Left renal pelvis (tissue), 4 donors: ENCODE measurements around the gene CREB5. TPM values are rescaled to one million over a fixed set of nuclear protein-coding genes. Genes with fewer than 3 reads are reported as not detected.
"Not testable (repeated sequence)": the region's sequence is repeated elsewhere in the genome, so short reads cannot be mapped to it uniquely, and the experiment has no call there.

Experiments
- DNase-seq, 4 donors: peaks; one replicate each; pipeline ENCODE4 v3.0.0-alpha.2; 2013; ENCODE audit warnings: low read depth in 4 of 4, low spot score in 3 of 4
- polyA plus RNA-seq, 4 donors: library from polyadenylated mRNA; unstranded; fragments of 120-200 nt; gene quantifications; one replicate each; pipeline ENCODE4 v1.2.1, GENCODE V29; 2013; ENCODE audit not compliant: insufficient read length in 4 of 4

CREB5 gene
- polyA plus RNA-seq, 4 donors, result 9.1 to 31.6 (median 12.0) TPM

DNA sequence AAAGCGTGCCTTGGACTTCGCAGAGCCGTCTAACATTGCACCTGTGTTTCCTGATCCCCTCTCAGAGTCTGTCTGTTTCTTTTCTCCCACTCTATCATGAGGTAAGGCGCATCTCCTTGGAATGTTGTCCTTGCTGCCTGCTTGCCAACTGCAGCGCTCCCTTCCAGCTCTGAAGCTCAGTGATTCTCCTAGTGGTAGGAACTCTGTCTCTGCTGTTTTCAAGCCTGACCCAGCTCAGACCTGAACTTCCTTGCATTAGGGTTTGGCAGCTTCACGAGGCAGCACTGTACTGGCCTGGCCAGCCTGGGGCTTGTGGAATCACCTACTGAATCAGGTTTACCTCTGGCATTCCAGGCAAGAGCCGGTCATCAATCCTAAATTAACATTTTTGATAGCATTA is 123.9 kb downstream of the CREB5 start:
- DNase-seq, result no peak

- no peak for DNase-seq
These were observed 127.1 kb downstream of the CREB5 start for GRCh38 chr7:28539289-28539981.

GRCh38 chr7:28542410-28542809 is 130.1 kb downstream of the CREB5 start:
- DNase-seq, result no peak

GRCh38 chr7:28544453-28545117 is 132.3 kb downstream of the CREB5 start:
- DNase-seq, result no peak

GRCh38 chr7:28546067-28546466 is 133.7 kb downstream of the CREB5 start:
- DNase-seq, result no peak

DNA sequence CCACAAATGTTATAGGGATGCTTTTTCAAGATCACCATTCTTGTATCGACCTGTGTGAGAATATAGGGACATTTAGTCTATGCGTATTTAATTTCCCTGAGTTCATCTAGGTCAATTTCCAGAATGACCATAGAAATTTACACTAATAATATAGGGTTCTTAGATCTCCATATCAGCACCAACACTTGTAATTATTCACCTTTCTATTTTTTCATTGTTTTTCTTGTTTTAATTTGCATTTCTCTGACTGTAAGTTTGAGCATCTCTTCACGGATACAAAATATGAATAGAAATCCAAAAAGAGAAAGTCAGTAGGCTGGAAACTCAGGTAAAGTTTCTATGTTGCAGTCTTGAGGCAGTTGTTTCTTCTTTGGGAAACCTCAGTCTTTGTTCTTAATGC is 134.8 kb downstream of the CREB5 start:
- no peak for DNase-seq

- no peak for DNase-seq
These were observed 136.1 kb downstream of the CREB5 start for GRCh38 chr7:28548416-28548815.

- DNase-seq, result no peak
These were observed 137.7 kb downstream of the CREB5 start for GRCh38 chr7:28549998-28550397.

DNA sequence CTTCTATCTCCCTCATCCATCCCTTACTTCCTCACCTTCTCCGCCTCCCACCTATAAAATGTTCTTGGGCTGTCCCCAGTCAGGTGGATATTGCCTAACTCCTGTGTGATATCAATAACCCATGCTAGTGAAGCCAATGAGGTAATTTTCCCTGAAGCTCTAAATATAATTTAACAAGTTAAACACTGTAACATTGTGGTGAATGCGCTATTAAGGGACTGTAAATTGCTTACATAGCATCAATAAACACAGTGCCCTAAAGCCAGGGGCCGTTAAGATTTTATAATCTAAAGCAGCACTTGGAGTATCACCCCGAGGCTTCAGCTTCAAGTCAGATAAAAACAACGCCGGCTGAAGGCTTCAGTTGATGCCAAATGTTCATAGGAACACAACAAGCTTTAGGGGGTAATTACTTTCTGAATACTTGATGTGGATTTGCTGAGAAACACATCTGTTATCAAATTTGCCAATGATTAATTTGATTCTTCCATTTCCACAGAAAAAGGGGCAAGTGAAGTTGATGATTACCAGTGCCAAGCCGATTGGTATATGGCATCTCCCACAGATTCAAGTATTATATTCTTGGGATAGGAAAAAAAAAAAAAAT is 138.4 kb downstream of the CREB5 start:
- DNase-seq, result no peak

GRCh38 chr7:28551331-28551730 is 139.0 kb downstream of the CREB5 start:
- no peak for DNase-seq

DNA sequence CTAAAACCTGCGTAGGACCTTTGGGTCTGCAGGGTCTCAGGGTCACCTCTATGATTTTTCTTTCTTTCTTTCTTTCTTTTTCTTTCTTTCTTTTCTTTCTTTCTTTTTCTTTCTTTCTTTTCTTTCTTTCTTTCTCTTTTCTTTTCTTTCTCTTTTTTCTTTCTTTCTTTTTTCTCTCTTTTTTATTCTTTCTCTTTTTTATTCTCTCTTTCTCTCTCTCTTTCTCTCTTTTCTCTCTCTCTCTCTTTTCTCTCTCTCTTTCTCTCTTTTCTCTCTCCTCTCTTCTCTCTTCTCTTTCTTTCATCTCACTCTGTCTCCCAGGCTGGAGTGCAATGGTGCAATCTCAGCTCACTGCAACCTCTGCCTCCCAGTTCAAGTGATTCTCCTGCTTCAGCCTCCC is 139.4 kb downstream of the CREB5 start:
- DNase-seq, result not testable (repeated sequence)

DNA sequence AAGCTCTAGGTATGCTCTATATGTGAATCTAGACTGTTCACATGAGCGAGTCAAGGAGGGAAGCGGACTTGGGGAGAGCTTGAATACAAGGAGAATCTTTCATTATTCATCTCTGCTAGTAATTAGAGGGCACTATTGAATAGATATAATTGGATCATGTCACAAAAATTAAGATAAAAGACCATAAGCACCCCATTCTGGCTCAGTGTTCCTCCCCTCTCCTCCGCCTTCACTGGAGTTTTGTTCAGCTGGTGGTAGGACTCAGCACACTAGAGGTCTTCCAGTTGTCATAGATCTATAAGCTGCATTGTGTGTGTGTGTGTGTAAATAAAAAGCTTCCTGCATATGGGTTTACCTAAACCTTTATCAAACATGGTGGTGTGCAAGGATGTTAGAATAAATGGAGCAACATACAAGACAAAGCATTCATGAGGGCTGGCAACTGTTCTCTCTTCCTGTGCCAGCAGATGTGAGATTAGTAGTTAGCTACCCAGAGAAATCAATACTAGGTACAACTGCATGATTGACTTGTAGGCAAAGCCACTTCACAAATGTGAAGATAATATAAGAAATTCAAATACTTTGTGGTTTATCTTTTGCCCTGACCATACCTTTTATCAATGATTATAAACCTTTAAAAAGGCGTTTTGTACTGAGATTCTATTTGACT is 142.6 kb downstream of the CREB5 start:
- no peak for DNase-seq

GRCh38 chr7:28556025-28556424 is 143.7 kb downstream of the CREB5 start:
- no peak for DNase-seq

GRCh38 chr7:28556671-28557070 is 144.4 kb downstream of the CREB5 start:
- no peak for DNase-seq

GRCh38 chr7:28558236-28558635 is 145.9 kb downstream of the CREB5 start:
- no peak for DNase-seq

DNA sequence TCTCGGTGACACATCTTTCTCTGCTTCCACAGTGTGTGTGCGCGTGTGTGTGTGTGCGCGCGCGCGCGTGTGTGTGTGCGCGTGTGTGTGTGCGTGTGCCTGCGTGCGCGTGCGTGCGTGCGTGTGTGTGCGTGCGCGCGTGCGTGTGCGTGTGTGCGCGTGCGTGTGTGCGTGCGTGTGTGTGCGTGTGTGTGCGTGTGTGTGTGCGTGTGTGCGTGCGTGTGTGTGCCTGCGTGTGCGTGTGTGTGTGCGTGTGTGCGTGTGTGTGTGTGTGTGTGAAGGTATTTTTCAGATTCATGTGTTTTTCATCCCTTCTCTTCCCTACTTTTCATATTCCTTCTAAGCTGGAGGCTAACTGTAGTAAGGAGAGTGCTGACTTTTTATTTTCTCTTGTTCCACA is 148.4 kb downstream of the CREB5 start:
- no peak for DNase-seq

DNA sequence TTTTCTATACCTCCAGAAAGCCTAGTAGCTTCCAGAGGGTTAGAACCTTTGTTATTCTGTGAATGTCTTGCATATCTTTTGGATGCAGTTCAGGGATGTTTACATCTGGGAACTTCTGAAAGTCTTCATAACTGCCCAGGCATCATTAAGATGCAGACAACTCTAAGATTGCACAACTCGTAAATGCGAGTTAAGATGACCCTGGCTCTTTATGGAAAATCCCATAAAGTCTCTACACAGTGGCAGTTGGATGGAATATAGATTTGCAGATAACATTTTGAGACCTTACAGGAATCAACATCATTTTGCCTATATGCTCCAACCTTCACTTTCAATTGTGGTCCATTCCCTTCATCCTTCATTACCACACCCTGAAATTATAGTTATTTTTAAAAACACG is 151.7 kb downstream of the CREB5 start:
- no peak for DNase-seq

DNA sequence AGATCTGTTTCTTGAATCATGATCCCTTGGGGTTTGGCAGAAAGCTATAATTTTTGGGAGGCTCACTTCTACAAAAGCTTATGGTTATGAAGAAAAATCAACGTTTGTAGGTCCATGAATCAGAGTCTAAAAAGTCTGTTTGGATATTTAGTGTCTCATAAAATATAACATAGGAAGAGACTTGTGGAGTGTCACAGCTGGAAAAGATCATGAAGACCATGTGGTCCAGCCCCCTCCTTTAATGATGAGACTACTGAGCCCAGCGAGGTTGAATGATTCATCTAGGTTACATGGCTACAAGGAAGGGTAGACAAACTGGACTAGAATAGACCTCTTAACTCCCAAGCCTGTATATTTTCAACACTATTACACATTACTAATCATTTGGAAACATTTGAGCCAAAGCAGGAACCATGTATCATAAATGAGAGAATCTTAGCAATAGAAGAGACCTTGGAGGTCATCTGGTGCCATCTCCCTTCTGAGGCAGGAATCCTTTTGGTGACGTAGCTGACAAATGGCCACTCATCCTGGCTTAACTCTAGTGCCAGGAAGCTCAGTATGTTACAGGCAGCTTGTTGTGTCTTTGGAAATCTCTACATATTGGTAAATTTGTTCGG is 152.5 kb downstream of the CREB5 start:
- no peak for DNase-seq

GRCh38 chr7:28565980-28566379 is 153.7 kb downstream of the CREB5 start:
- DNase-seq, result no peak

DNA sequence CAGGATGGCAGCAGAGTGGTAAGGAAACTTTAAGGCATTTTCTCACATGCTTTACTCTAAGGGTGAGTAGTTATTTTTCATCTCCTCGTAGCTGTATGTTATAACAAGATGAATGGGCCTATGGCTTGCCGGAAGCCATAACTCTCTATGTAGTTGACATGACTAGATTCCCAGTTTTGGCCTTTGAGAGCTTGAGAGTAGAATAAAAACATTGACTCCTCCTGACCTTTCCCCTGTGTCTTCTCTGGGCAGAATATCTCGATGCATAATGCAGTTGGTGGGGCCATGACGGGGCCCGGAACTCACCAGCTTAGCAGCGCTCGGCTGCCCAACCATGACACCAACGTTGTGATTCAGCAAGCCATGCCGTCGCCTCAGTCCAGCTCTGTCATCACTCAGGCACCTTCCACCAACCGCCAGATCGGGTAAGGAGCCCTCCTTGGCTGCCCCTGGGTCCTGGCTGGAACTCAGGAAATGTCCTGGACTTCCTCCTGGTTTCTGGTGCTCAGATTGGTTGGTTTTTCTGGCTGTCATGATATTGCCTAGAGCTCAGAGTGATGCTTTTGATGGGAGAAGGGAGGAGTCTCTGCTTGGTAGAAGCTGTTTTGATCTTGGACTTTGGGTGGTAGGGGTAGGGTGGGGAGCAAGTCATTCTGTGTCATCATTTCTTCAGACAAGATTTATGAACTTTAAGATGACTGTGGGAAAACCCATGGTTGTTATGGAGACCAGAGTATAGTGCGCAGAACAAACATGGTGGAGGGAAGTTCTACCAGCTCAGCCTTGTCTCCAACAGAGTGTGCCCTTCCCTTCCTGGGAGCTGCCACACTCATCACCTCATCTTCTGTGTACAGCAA is 158.0 kb downstream of the CREB5 start:
- DNase-seq, result no peak
